Keratinocyte (primary cell): ENCODE results near the gene ZMYM5. TPM values are rescaled to one million over a fixed set of nuclear protein-coding genes. Genes with fewer than 3 reads are reported as not detected.

Experiments
- DNase-seq: peaks from one replicate; pipeline ENCODE4 v3.0.0-alpha.2; 2011; ENCODE audit warnings: low read depth, missing footprints, low spot score
- FAIRE-seq: peaks from 2 replicates; lab custom pipeline; 2011; peaks lifted over from hg19 to GRCh38; lab: Jason Lieb, UNC
- H2AFZ ChIP-seq: 2 replicates; pipeline ENCODE4 v1.6.0; 2012; ENCODE audit warnings: low read length, control low read depth, inconsistent platforms; ENCODE audit not compliant: control insufficient read depth
- H3K27ac ChIP-seq: 2 replicates; pipeline ENCODE4 v1.5.1; 2011; ENCODE audit warnings: low read length; ENCODE audit not compliant: control insufficient read depth, insufficient read depth
- H3K27me3 ChIP-seq: 3 replicates; pipeline ENCODE4 v1.6.0; 2011; ENCODE audit warnings: low read length; ENCODE audit not compliant: control insufficient read depth, insufficient read depth; ENCODE audit errors: extremely low read depth
- H3K36me3 ChIP-seq, 2 experiments: 2 replicates in 1 of 2; 3 replicates in 1 of 2; pipeline ENCODE4 v1.5.1; 2011; ENCODE audit warnings: low read length in 2 of 2, mild to moderate bottlenecking in 1 of 2; ENCODE audit not compliant: control insufficient read depth in 2 of 2, insufficient read depth in 2 of 2; ENCODE audit errors: extremely low read depth in 1 of 2
- H3K4me1 ChIP-seq: 3 replicates; pipeline ENCODE4 v1.5.1; 2011; ENCODE audit warnings: low read length; ENCODE audit not compliant: control insufficient read depth, insufficient read depth; ENCODE audit errors: extremely low read depth
- H3K4me2 ChIP-seq: 3 replicates; pipeline ENCODE4 v1.6.0; 2011; ENCODE audit warnings: low read depth, low read length; ENCODE audit not compliant: control insufficient read depth, insufficient read depth; ENCODE audit errors: extremely low read depth
- H3K4me3 ChIP-seq, 3 experiments: fragments of 200-600 bp in 1 of 3; sonication (generic) in 1 of 3; 2 replicates in 2 of 3; 3 replicates in 1 of 3; pipeline ENCODE4 v1.5.1; 2011 to 2016; ENCODE audit warnings: low read length in 3 of 3, mild to moderate bottlenecking in 3 of 3, control low read depth in 2 of 3, inconsistent platforms in 1 of 3, low read depth in 1 of 3, mixed read lengths in 1 of 3, mixed run types in 1 of 3, moderate library complexity in 1 of 3; ENCODE audit not compliant: control insufficient read depth in 2 of 3, insufficient read depth in 2 of 3; ENCODE audit errors: extremely low read depth in 1 of 3
- H3K79me2 ChIP-seq: 2 replicates; pipeline ENCODE4 v1.6.0; 2012; ENCODE audit warnings: low read length; ENCODE audit not compliant: control insufficient read depth, insufficient read depth
- H3K9ac ChIP-seq: 3 replicates; pipeline ENCODE4 v1.6.0; 2011; ENCODE audit warnings: low read length; ENCODE audit not compliant: control insufficient read depth, insufficient read depth; ENCODE audit errors: extremely low read depth
- H3K9me1 ChIP-seq: 3 replicates; pipeline ENCODE4 v1.6.0; 2011; ENCODE audit warnings: low read length; ENCODE audit not compliant: control insufficient read depth, insufficient read depth; ENCODE audit errors: extremely low read depth
- H3K9me3 ChIP-seq: 2 replicates; pipeline ENCODE4 v1.5.1; 2012; ENCODE audit warnings: low read depth, low read length; ENCODE audit not compliant: control insufficient read depth
- H4K20me1 ChIP-seq: 3 replicates; pipeline ENCODE4 v1.6.0; 2011; ENCODE audit warnings: low read length; ENCODE audit not compliant: control insufficient read depth, insufficient read depth; ENCODE audit errors: extremely low read depth
- EZH2 ChIP-seq: IDR thresholded peaks from one replicate; pipeline ENCODE4 v1.6.1; 2012; ENCODE audit warnings: inconsistent platforms, mild to moderate bottlenecking, low read length, moderate library complexity
- dilution Hi-C: fragments of 300-500 bp; cut with MboI; formaldehyde crosslinking; loops from one replicate; pipeline ENCODE4 v1.7.0; 2020; ENCODE audit warnings: low sequenced_read_pairs; ENCODE audit not compliant: extremely low pct_ligation_motif_present
- polyA plus RNA-seq, 5 experiments: library from polyadenylated mRNA; depleted of rRNA in 3 of 5; stranded (reverse) in 3 of 5; stranded (forward) in 1 of 5; unstranded in 1 of 5; fragments of >200 nt; gene quantifications; 1 replicate in 1 of 5; 2 replicates in 3 of 5; 3 replicates in 1 of 5; pipeline versions ENCODE4 v1.2.1 to v1.2.3, GENCODE V29; 2011 to 2012; ENCODE audit warnings: missing spikeins in 2 of 5, low read depth in 1 of 5, low replicate concordance in 1 of 5
- TF ChIP-seq, protein P1 (sequence below), 3 experiments: IDR thresholded peaks in 1 of 3; conservative IDR thresholded peaks in 1 of 3; optimal IDR thresholded peaks in 1 of 3; 2 replicates in 2 of 3; 3 replicates in 1 of 3; pipeline versions ENCODE3 to v1.5.1; 2011; ENCODE audit warnings: low read length in 3 of 3, mild to moderate bottlenecking in 3 of 3, moderate library complexity in 2 of 3, control low read depth in 1 of 3, inconsistent platforms in 1 of 3; ENCODE audit not compliant: insufficient read depth in 2 of 3; ENCODE audit errors: extremely low read depth in 1 of 3

The ZMYM5 gene
- polyA plus RNA-seq, 1 donor (not counting 4 experiments of a cell fraction or from before 2014, with no cell fraction given): 15.4 TPM

DNA sequence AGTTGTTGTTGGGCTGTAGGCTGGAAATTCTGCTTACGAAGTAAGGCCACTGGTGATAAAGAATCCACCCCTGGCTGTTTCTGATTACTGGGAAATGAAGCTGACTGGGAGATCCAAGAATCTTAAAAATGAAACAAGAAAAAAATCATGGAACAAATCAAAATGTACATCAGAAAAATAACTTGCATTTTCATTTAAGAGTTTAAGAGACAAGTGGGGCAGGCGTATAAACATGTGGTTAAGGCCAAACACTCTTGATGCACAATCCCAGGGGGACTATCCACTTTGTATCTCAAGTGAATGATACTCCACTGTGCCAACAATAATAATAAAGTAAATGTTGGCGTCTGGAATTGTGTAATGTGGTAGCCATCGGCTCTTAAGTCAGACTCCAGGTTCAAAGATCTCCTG is 24.6 kb downstream of the ZMYM5 start:
- no peaks in the 10 kb centered on the region for H4K20me1 ChIP-seq
- no peak overlapping the region for H3K4me2 ChIP-seq

DNA sequence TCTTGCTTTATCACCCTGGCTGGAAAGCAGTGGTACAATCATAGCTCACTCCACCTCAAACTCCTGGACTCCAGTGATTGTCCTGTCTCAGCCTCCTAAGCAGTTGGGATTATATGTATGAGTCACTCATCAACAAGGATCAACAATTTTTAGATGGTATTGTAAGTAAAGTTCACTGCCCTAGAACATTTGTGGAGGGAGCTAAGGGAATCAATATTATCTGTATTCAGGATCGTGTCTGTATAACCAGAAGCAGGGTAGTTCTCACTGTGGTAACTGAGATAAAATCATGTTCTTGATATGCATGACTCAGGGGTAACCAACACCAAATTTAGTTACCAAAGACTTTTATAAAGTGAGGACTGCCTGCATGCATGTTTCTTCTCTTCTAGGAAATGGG is 27.0 kb downstream of the ZMYM5 start:
- no peak for FAIRE-seq
- Histone ChIP-seq H3K27ac (no peak overlapping the region), H3K79me2 (peaks cover 3% of the 10 kb centered on the region), H2AFZ (no peak overlapping the region), H3K27me3 (no peaks in the 10 kb centered on the region), H3K4me3 (no peak overlapping the region), H3K4me1 (no peaks in the 10 kb centered on the region), H3K36me3 (peaks cover 0 to 13% of the 10 kb centered on the region in 2 experiments), H3K9ac (no peak overlapping the region), H4K20me1 (no peaks in the 10 kb centered on the region), H3K4me2 (no peak overlapping the region), H3K9me3 (no peaks in the 10 kb centered on the region), H3K9me1 (no peaks in the 10 kb centered on the region)
- dilution Hi-C loops: loop anchor here (25.0 kb wide), 1 partner anchor 126 kb away; the partner anchor contains the start of gene ZMYM2
- no peak for DNase-seq
- TF ChIP-seq, protein P1, sequence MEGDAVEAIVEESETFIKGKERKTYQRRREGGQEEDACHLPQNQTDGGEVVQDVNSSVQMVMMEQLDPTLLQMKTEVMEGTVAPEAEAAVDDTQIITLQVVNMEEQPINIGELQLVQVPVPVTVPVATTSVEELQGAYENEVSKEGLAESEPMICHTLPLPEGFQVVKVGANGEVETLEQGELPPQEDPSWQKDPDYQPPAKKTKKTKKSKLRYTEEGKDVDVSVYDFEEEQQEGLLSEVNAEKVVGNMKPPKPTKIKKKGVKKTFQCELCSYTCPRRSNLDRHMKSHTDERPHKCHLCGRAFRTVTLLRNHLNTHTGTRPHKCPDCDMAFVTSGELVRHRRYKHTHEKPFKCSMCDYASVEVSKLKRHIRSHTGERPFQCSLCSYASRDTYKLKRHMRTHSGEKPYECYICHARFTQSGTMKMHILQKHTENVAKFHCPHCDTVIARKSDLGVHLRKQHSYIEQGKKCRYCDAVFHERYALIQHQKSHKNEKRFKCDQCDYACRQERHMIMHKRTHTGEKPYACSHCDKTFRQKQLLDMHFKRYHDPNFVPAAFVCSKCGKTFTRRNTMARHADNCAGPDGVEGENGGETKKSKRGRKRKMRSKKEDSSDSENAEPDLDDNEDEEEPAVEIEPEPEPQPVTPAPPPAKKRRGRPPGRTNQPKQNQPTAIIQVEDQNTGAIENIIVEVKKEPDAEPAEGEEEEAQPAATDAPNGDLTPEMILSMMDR (optimal IDR thresholded peaks at IDR 0.05 in 1 of 3, IDR thresholded peaks at IDR 0.05 in 1 of 3, conservative IDR thresholded peaks at IDR 0.05 in 1 of 3; ENCODE audit: extremely low read depth in 1 of 3, insufficient read depth in 2 of 3, low read length in 3 of 3): no peak
- TF ChIP-seq EZH2: no peak

More for the DNA sequence above, 24.6 kb downstream of the ZMYM5 start:
- TF ChIP-seq, protein P1 (optimal IDR thresholded peaks at IDR 0.05 in 1 of 3, IDR thresholded peaks at IDR 0.05 in 1 of 3, conservative IDR thresholded peaks at IDR 0.05 in 1 of 3; ENCODE audit: extremely low read depth in 1 of 3, insufficient read depth in 2 of 3, low read length in 3 of 3): no peak
- no peak for TF ChIP-seq EZH2
- no peak overlapping the region for H2AFZ ChIP-seq
- H3K9me1 ChIP-seq: no peaks in the 10 kb centered on the region
- no peaks in the 10 kb centered on the region for H3K27me3 ChIP-seq
- no peak for DNase-seq
- H3K9ac ChIP-seq: no peak overlapping the region
- peaks cover 0 to 13% of the 10 kb centered on the region in 2 experiments for H3K36me3 ChIP-seq
- H3K4me3 ChIP-seq: no peak overlapping the region
- dilution Hi-C loops: loop anchor here (25.0 kb wide), 1 partner anchor 123 kb away; the partner anchor contains the start of gene ZMYM2
- H3K27ac ChIP-seq: no peak overlapping the region
- H3K79me2 ChIP-seq: peaks cover 16% of the 10 kb centered on the region
- H3K4me1 ChIP-seq: no peaks in the 10 kb centered on the region
- H3K9me3 ChIP-seq: no peaks in the 10 kb centered on the region
- FAIRE-seq: no peak
